ENCODE measurements around the gene SLC9A9. TPM values are rescaled to one million over a fixed set of nuclear protein-coding genes. Genes with fewer than 3 reads are reported as not detected.

The SLC9A9 gene
- total RNA-seq, 4 donors from 2014 or later = 15.1 to 41.1 (median 20.7) TPM

DNA sequence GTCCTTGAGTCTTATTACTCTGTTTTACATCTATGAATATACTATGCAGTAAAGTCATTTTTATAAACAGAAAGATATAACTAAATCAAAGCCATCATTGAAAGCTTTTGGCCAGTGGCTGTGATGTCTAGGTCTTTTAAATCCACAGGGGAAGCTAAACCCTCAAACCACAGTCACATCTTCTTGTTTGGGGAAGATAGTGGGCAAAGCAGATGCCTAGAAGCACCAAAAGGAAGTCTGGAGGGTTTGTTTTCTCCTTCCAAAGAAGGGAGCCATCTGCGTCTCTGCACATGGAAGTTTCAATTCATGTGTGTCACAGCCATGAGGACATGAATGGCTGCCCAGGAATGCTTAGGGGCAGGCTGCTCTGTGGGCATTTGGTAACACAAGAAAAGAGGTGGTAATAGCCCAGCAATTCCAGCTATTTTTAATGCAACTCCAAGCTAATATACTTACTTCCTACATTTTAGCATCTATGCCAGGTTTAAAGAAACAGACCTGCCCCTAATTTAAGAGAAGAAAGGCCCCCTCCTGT, 322.2 kb downstream of the SLC9A9 start:
- TF ChIP-seq, protein P1, sequence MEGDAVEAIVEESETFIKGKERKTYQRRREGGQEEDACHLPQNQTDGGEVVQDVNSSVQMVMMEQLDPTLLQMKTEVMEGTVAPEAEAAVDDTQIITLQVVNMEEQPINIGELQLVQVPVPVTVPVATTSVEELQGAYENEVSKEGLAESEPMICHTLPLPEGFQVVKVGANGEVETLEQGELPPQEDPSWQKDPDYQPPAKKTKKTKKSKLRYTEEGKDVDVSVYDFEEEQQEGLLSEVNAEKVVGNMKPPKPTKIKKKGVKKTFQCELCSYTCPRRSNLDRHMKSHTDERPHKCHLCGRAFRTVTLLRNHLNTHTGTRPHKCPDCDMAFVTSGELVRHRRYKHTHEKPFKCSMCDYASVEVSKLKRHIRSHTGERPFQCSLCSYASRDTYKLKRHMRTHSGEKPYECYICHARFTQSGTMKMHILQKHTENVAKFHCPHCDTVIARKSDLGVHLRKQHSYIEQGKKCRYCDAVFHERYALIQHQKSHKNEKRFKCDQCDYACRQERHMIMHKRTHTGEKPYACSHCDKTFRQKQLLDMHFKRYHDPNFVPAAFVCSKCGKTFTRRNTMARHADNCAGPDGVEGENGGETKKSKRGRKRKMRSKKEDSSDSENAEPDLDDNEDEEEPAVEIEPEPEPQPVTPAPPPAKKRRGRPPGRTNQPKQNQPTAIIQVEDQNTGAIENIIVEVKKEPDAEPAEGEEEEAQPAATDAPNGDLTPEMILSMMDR (IDR thresholded peaks at IDR 0.05; ENCODE audit: low read depth) = no peak

DNA sequence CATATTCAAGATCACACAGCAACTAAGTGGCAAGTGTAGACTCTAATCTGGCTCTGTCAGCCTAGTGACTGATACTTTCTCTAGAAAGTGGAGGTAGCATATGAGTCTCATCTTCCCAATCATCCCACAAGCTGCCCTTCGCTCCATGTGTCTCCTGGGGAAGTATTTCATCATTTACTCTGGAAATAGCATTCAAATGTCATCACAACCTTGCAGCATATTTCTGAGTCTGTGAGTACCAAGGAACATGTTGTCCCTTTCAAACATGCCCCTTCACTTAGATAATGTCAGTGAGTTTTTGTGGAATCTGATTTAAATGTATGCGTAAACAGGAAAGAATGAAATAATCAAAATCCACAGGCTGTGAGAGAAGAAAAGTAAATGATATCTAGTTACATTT, 322.9 kb downstream of the SLC9A9 start:
- TF ChIP-seq, protein P1 (IDR thresholded peaks at IDR 0.05; ENCODE audit: low read depth) = no peak

- TF ChIP-seq, protein P1 (IDR thresholded peaks at IDR 0.05; ENCODE audit: low read depth) = no peak
These were observed 326.5 kb downstream of the SLC9A9 start for GRCh38 chr3:143521803-143522202.

DNA sequence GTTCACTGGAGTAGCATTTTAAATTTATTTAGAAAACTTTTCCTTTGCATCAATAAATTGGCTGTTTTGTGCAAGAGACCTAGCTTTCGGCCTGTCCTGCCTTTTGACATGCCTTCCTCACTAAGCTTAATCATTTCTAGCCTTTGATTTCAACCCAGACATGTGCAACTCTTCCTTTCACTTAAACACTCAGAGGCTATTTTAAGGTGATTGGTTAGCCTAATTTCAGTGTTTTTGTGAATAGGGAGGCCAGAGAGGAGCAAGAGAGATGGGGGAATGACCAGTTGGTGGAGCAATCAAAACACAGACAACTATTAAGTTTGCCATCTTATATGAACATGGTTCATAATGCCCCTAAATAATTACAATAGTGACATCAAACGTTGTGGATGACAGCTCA, 333.4 kb downstream of the SLC9A9 start:
- TF ChIP-seq, protein P1 (IDR thresholded peaks at IDR 0.05; ENCODE audit: low read depth) = no peak

- TF ChIP-seq, protein P1 (IDR thresholded peaks at IDR 0.05; ENCODE audit: low read depth) = no peak
These were observed 334.2 kb downstream of the SLC9A9 start for GRCh38 chr3:143514109-143514508.

DNA sequence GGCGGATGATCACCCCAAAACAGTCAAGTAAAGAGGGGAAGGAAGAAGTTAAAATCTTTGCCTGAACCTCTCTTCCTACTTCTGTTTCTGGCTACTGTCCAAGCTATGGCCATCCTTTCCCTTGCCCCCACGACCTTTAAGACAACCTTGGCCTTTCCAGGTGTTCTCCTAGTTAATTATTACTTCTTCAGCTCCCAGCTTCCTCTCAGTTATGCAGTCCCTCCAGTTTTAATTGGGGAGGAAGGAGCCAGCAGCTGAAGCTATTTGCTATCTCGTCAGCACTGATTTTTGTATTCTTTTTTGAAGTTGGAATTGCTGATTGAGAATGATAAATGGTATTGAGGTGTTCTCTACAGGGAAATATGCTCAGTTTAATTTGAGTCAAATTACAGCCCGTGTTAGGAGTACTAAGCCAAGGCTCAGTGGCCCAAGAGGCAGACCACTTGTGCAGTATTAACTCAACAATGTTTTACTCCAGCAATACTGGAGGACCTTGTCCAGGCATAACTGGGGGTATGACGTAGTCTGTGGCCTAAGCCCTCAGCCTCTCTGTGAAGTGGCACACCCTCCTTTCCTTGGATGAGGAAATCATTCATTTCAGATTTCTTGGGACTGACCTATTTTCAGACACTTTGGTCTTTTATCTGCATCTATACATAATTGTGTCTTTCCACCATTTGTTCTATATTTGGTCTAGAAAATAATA, 336.9 kb downstream of the SLC9A9 start:
- TF ChIP-seq, protein P1 (IDR thresholded peaks at IDR 0.05; ENCODE audit: low read depth) = no peak

GRCh38 chr3:143510601-143511000, 337.7 kb downstream of the SLC9A9 start:
- TF ChIP-seq, protein P1 (IDR thresholded peaks at IDR 0.05; ENCODE audit: low read depth) = no peak
